ENCODE results near the gene MVB12B. TPM values are rescaled to one million over a fixed set of nuclear protein-coding genes. Genes with fewer than 3 reads are reported as not detected.

Gene MVB12B
- total RNA-seq, 4 donors from 2014 or later: 27.2 to 36.9 (median 33.2) TPM

DNA sequence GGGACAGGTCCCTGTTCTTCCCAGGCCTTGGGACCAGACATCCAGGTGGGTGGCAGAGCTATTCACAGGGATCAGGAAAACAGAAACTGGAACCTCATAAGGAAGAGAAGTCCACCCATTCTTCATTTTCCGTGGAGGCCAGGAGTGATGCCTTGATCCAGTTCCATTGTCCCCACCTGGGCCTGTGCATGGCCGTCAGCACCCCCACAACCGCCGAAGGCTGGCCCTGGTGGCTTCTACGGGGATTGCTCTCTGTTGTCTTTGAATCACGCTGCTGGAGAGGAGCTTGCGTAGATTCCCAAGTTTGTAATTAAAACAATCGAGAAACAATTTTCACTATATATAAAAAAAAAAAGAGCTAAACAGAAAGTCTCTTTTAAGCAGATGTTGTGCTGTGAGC, 134.4 kb downstream of the MVB12B start:
- TF ChIP-seq POLR2A (IDR thresholded peaks at IDR 0.05): no peak
- no peak for TF ChIP-seq EP300 (IDR thresholded peaks at IDR 0.05)
- TF ChIP-seq, protein P1, sequence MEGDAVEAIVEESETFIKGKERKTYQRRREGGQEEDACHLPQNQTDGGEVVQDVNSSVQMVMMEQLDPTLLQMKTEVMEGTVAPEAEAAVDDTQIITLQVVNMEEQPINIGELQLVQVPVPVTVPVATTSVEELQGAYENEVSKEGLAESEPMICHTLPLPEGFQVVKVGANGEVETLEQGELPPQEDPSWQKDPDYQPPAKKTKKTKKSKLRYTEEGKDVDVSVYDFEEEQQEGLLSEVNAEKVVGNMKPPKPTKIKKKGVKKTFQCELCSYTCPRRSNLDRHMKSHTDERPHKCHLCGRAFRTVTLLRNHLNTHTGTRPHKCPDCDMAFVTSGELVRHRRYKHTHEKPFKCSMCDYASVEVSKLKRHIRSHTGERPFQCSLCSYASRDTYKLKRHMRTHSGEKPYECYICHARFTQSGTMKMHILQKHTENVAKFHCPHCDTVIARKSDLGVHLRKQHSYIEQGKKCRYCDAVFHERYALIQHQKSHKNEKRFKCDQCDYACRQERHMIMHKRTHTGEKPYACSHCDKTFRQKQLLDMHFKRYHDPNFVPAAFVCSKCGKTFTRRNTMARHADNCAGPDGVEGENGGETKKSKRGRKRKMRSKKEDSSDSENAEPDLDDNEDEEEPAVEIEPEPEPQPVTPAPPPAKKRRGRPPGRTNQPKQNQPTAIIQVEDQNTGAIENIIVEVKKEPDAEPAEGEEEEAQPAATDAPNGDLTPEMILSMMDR (IDR thresholded peaks at IDR 0.05): no peak
- Histone ChIP-seq H3K27me3 (no peaks in the 10 kb centered on the region), H3K4me3 (no peak overlapping the region), H3K4me1 (peaks cover 0 to 23% (median 0%) of the 10 kb centered on the region in 4 donors), H3K9me3 (no peaks in the 10 kb centered on the region), H3K27ac (no peak overlapping the region), H3K36me3 (peaks cover 0 to 28% (median 0%) of the 10 kb centered on the region in 3 donors)
- DNase-seq (ENCODE audit: low spot score in 2 of 2): no peak
- WGBS, 2 donors: 87 to 91% methylated on average over 8 of the region's 8 CpGs

DNA sequence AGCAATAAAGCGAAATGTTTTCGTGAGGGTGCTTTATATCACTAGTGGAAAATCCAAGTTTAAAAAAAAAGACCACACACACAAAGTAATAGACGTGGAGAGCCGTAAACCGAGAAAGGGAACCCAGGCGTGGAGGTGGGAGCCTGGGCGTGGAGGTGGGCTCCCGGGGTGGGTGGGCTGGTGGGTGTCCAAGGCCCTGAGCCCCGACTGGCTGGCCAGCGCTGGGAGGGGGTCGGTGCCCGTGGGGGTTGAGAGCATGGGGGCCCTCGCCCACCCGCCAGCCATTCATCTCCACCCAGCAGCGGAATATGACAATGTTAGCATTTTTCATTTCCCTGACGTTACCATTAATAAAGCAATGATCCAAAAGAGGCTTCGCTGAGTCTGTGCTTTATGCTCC, 135.0 kb downstream of the MVB12B start:
- no peak overlapping the region for H3K27ac ChIP-seq
- DNase-seq (ENCODE audit: low spot score in 2 of 2): no peak
- H3K27me3 ChIP-seq: no peaks in the 10 kb centered on the region
- TF ChIP-seq, protein P1 (IDR thresholded peaks at IDR 0.05): no peak
- TF ChIP-seq EP300 (IDR thresholded peaks at IDR 0.05) (no peak), POLR2A (IDR thresholded peaks at IDR 0.05) (no peak)
- peaks cover 0 to 25% (median 0%) of the 10 kb centered on the region in 3 donors for H3K36me3 ChIP-seq
- H3K9me3 ChIP-seq: no peaks in the 10 kb centered on the region
- WGBS, 2 donors: 88 to 93% methylated on average over 17 of the region's 17 CpGs
- H3K4me1 ChIP-seq: peaks cover 0 to 20% (median 0%) of the 10 kb centered on the region in 4 donors
- no peak overlapping the region for H3K4me3 ChIP-seq

DNA sequence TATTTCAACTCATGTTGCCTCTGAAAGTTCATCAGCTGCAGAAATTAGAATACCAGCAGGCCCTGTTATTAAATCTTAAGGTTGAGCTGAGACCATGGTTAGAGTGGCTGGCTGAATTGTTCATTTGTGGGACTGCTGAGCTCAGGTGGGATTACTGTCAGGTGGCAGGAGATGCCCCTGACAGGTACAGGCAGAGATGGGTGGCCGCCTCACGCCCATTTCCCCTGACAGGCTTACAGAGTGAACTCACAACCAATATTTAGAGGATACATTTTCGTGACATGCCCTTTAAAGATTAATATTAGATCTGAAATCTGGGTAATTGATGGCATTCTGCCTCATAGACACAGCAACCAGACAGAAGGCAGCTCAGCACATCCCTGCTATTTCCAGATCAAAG, 136.0 kb downstream of the MVB12B start:
- WGBS, 2 donors: 94 to 97% methylated on average over 3 of the region's 3 CpGs
- peaks cover 0 to 28% (median 0%) of the 10 kb centered on the region in 4 donors for H3K4me1 ChIP-seq
- no peak overlapping the region for H3K4me3 ChIP-seq
- H3K27me3 ChIP-seq: no peaks in the 10 kb centered on the region
- TF ChIP-seq, protein P1 (IDR thresholded peaks at IDR 0.05): no peak
- TF ChIP-seq EP300 (IDR thresholded peaks at IDR 0.05) (no peak), POLR2A (IDR thresholded peaks at IDR 0.05) (no peak)
- peaks cover 0 to 22% (median 0%) of the 10 kb centered on the region in 3 donors for H3K36me3 ChIP-seq
- H3K9me3 ChIP-seq: no peaks in the 10 kb centered on the region
- H3K27ac ChIP-seq: no peak overlapping the region
- no peak for DNase-seq (ENCODE audit: low spot score in 2 of 2)

DNA sequence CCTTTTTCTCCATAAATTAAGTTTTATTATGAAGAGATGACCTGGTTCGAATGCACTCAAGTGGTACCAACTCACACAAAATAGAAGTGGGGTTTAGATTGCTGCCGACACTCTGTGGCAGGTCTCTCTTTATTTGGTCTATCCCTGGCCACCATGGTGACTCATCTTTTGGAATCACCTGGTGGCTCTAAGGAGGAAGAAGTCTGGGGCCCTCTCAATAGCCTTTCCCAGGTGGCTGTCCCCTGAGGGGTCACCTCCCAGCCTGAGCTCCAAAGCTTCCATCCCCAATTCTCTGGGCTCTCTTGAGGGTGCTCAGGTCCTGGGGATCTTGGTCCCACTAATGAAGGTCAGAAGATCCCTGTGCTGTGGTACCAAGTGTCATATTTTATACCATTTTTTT, 136.8 kb downstream of the MVB12B start:
- Histone ChIP-seq H3K4me1 (peaks cover 0 to 34% (median 1%) of the 10 kb centered on the region in 4 donors), H3K27me3 (no peaks in the 10 kb centered on the region), H3K27ac (no peak overlapping the region), H3K4me3 (no peak overlapping the region), H3K9me3 (no peaks in the 10 kb centered on the region), H3K36me3 (peaks cover 0 to 28% (median 0%) of the 10 kb centered on the region in 3 donors)
- TF ChIP-seq EP300 (IDR thresholded peaks at IDR 0.05) (no peak), POLR2A (IDR thresholded peaks at IDR 0.05) (no peak)
- TF ChIP-seq, protein P1 (IDR thresholded peaks at IDR 0.05): no peak
- no peak for DNase-seq (ENCODE audit: low spot score in 2 of 2)
- 95 to 97% methylated on average over 2 of the region's 2 CpGs for WGBS, 2 donors

DNA sequence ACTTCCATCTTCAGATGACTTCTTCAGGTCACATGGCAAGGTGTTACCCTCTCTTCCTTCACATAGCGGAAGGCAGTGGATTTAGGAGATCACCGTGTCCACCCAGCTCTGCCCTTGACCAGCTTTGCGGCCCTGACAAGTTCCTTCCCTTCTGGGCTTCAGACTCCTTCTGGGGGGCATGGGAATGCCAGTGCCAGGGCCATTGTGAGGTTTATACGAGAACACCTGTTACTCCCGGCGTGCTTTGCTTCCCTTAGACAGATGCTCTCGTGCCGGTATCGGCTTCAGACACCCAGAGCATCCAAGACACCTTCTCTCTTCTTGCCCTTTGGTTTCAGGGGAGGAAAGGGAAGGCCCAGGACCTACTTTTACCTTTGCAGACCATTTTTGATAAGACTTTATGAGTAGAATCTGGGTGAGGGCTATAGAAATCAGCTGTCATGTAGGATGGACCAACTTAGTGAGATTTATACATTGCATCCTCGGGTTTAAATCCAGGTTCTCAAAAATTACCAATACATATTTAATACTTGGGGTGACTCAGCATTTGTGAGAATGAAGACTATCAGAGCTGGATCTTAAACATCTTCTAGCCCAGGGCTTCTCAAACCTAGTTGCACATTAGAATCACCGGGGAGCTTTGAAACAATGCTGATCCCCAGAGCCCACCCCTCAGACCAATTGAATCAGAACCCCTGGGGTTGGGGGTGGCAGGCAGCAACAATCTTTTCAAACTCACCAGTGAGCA, 138.2 kb downstream of the MVB12B start:
- no peaks in the 10 kb centered on the region for H3K27me3 ChIP-seq
- H3K9me3 ChIP-seq: no peaks in the 10 kb centered on the region
- no peak overlapping the region for H3K4me3 ChIP-seq
- DNase-seq (ENCODE audit: low spot score in 2 of 2): no peak
- TF ChIP-seq POLR2A (IDR thresholded peaks at IDR 0.05): no peak
- TF ChIP-seq, protein P1 (IDR thresholded peaks at IDR 0.05): no peak
- no peak for TF ChIP-seq EP300 (IDR thresholded peaks at IDR 0.05)
- peaks cover 0 to 45% (median 8%) of the 10 kb centered on the region in 4 donors for H3K4me1 ChIP-seq
- peak overlapping the region in 1 of 4 donors; percentile 29 for H3K27ac ChIP-seq
- WGBS, 2 donors: 96 to 98% methylated on average over 11 of the region's 11 CpGs
- peaks cover 0 to 35% (median 0%) of the 10 kb centered on the region in 3 donors for H3K36me3 ChIP-seq

All from tibial nerve (tissue), 4 donors.